PC-9 (cell line): Measurements from ENCODE around the gene MATN1. TPM values are rescaled to one million over a fixed set of nuclear protein-coding genes. Genes with fewer than 3 reads are reported as not detected.

Source experiments
- BruUV-seq: library from RNA; stranded (reverse); fragments of 400-500 nt; replicated peaks from 2 replicates; lab custom pipeline; 2021; lab: Mats Ljungman, UMichigan
- CTCF ChIA-PET: fragments of 300-600 bp; sonication (Branson Sonifier 250); formaldehyde crosslinking; loops from one replicate; lab custom pipeline; 2022; ENCODE audit warnings: antibody characterized with exemption; lab: Charles Lee
- POLR2A ChIA-PET: fragments of 300-600 bp; sonication (Branson Sonifier 250); formaldehyde crosslinking; loops from one replicate; lab custom pipeline; 2022; ENCODE audit warnings: antibody characterized with exemption; ENCODE audit not compliant: unreplicated experiment; lab: Charles Lee
- DNase-seq, 2 experiments: peaks; one replicate each; pipeline versions ENCODE4 v3.0.0 to v3.0.0-alpha.2; 2015 to 2022; ENCODE audit warnings: mixed read lengths in 1 of 2
- H2AFZ ChIP-seq: fragments of 200-600 bp; sonication (generic); 2 replicates; pipeline ENCODE4 v1.8.1; 2017; ENCODE audit warnings: antibody characterized with exemption
- H3F3A ChIP-seq: fragments of 200-600 bp; sonication (generic); 2 replicates; pipeline ENCODE4 v1.8.1; 2017; ENCODE audit warnings: antibody characterized with exemption, mild to moderate bottlenecking, low read depth; ENCODE audit not compliant: insufficient read depth
- H3K27ac ChIP-seq: fragments of 200-600 bp; sonication (generic); 2 replicates; pipeline ENCODE4 v1.6.1; 2016; ENCODE audit warnings: mixed run types
- H3K27me3 ChIP-seq: fragments of 200-600 bp; sonication (generic); 2 replicates; pipeline ENCODE4 v1.6.1; 2016; ENCODE audit warnings: low read depth, mixed run types; ENCODE audit not compliant: insufficient read depth
- H3K36me3 ChIP-seq: fragments of 200-600 bp; sonication (generic); 2 replicates; pipeline ENCODE4 v1.6.1; 2016; ENCODE audit warnings: low read depth, mixed run types
- H3K4me1 ChIP-seq: fragments of 200-600 bp; sonication (generic); replicated peaks from 2 replicates; pipeline ENCODE4 v1.6.1; 2016; ENCODE audit warnings: mixed run types; ENCODE audit not compliant: insufficient read depth
- H3K4me2 ChIP-seq: fragments of 200-600 bp; sonication (generic); 2 replicates; pipeline ENCODE4 v1.6.1; 2017; ENCODE audit warnings: mixed run types
- H3K4me3 ChIP-seq: fragments of 200-600 bp; sonication (generic); 2 replicates; pipeline ENCODE4 v1.6.1; 2016; ENCODE audit warnings: mixed run types
- H3K79me2 ChIP-seq: fragments of 200-600 bp; sonication (generic); 2 replicates; pipeline ENCODE4 v1.6.1; 2017; ENCODE audit warnings: low read depth, mixed run types
- H3K9me2 ChIP-seq: fragments of 200-600 bp; sonication (generic); 2 replicates; pipeline ENCODE4 v1.8.1; 2017; ENCODE audit warnings: mild to moderate bottlenecking; ENCODE audit not compliant: insufficient read depth
- H3K9me3 ChIP-seq: fragments of 200-600 bp; sonication (generic); 2 replicates; pipeline ENCODE4 v1.8.1; 2016; ENCODE audit warnings: low read depth; ENCODE audit not compliant: insufficient read depth
- H4K20me1 ChIP-seq: fragments of 200-600 bp; sonication (generic); 2 replicates; pipeline ENCODE4 v1.8.1; 2017; ENCODE audit not compliant: insufficient read depth
- CTCF ChIP-seq: fragments of 200-600 bp; sonication (generic); conservative IDR thresholded peaks from 2 replicates; pipeline ENCODE4 v1.6.1; 2017; ENCODE audit warnings: mixed run types, antibody characterized with exemption, mild to moderate bottlenecking, moderate library complexity
- EZH2 ChIP-seq: fragments of 200-600 bp; sonication (generic); IDR thresholded peaks from 2 replicates; pipeline ENCODE4 v1.8.0; 2017; ENCODE audit warnings: antibody characterized with exemption, low read depth
- intact Hi-C: fragments of 100-400 bp; cut with micrococcal nuclease; formaldehyde crosslinking; loops from one replicate; pipeline ENCODE4 v1.10.0; 2022; ENCODE audit not compliant: unreplicated experiment
- total RNA-seq: library from RNA; stranded (reverse); gene quantifications from 2 replicates; pipeline ENCODE4 v1.2.3, GENCODE V29; 2021

The MATN1 gene
- total RNA-seq, 1 experiment from 2014 or later: 0.37 TPM

- ChIA-PET POLR2A (interaction anchor here (0.5 kb wide), 1 partner anchor 22 kb away, joined by 8 read pairs; no protein-coding TSS in a partner anchor), CTCF (interaction anchor here (0.7 to 2.0 kb wide), 2 partner anchors 50 to 52 kb away, joined by 5 to 13 read pairs; no protein-coding TSS in a partner anchor)
- Histone ChIP-seq H3K27ac (no peak overlapping the region), H3K9me3 (no peaks in the 10 kb centered on the region), H3K9me2 (no peaks in the 10 kb centered on the region), H3K27me3 (no peaks in the 10 kb centered on the region), H3K79me2 (no peaks in the 10 kb centered on the region), H3K4me2 (no peak overlapping the region), H3F3A (peaks cover 7% of the 10 kb centered on the region; the same call in 1 of the 2 replicates), H2AFZ (no peak overlapping the region), H4K20me1 (no peaks in the 10 kb centered on the region), H3K36me3 (no peaks in the 10 kb centered on the region), H3K4me1 (0 out of 2 replicates have a peak, but pooled peaks cover 6% of the 10 kb centered on the region), H3K4me3 (no peak overlapping the region)
- DNase-seq: no peak
- BruUV-seq: no TSS peak
- intact Hi-C loops: no loop called here
- TF ChIP-seq CTCF (no peak), EZH2 (no peak)
Observed at GRCh38 chr1:30727824-30728223, 4.4 kb upstream of the MATN1 start.

GRCh38 chr1:30726773-30727684 is 3.6 kb upstream of the MATN1 start:
- Histone ChIP-seq H3K9me3 (no peaks in the 10 kb centered on the region), H3F3A (peaks cover 7% of the 10 kb centered on the region; the same call in 1 of the 2 replicates), H3K9me2 (no peaks in the 10 kb centered on the region), H3K4me2 (no peak overlapping the region), H4K20me1 (no peaks in the 10 kb centered on the region), H3K79me2 (no peaks in the 10 kb centered on the region), H3K4me3 (no peak overlapping the region), H3K27ac (no peak overlapping the region), H3K4me1 (0 out of 2 replicates have a peak, but pooled peaks cover 6% of the 10 kb centered on the region), H2AFZ (no peak overlapping the region), H3K36me3 (no peaks in the 10 kb centered on the region), H3K27me3 (no peaks in the 10 kb centered on the region)
- ChIA-PET CTCF (interaction anchor here (0.7 to 2.0 kb wide), 2 partner anchors 51 to 52 kb away, joined by 5 to 13 read pairs; no protein-coding TSS in a partner anchor), POLR2A (interaction anchor here (0.5 to 0.6 kb wide), 3 partner anchors 17 to 64 kb away, joined by 4 to 19 read pairs (median 8); no protein-coding TSS in a partner anchor)
- no TSS peak for BruUV-seq
- intact Hi-C loops: no loop called here
- TF ChIP-seq CTCF (no peak), EZH2 (no peak)
- no peak for DNase-seq

GRCh38 chr1:30726236-30726635 is 2.9 kb upstream of the MATN1 start:
- Histone ChIP-seq H3K27me3 (no peaks in the 10 kb centered on the region), H3K4me2 (no peak overlapping the region), H4K20me1 (no peaks in the 10 kb centered on the region), H3K36me3 (no peaks in the 10 kb centered on the region), H3K4me3 (no peak overlapping the region), H3K9me3 (no peaks in the 10 kb centered on the region), H3F3A (peaks cover 7% of the 10 kb centered on the region; the same call in 1 of the 2 replicates), H3K27ac (no peak overlapping the region), H3K79me2 (no peaks in the 10 kb centered on the region), H3K4me1 (0 out of 2 replicates have a peak, but pooled peaks cover 6% of the 10 kb centered on the region), H3K9me2 (no peaks in the 10 kb centered on the region), H2AFZ (no peak overlapping the region)
- intact Hi-C loops: no loop called here
- DNase-seq: no peak
- TF ChIP-seq CTCF (no peak), EZH2 (no peak)
- ChIA-PET CTCF (interaction anchor here (0.6 kb wide), 1 partner anchor 13 kb away, joined by 3 read pairs; no protein-coding TSS in a partner anchor), POLR2A (no interaction called here)
- BruUV-seq: no TSS peak
